Spleen (tissue), 7 donors: ENCODE data around the gene C13orf42.

ENCODE experiments used
- CTCF ChIP-seq, 11 experiments: fragments of 200-600 bp in 7 of 11; fragments of 450-650 bp in 4 of 11; sonication (generic) in 4 of 11; IDR thresholded peaks in 8 of 11; conservative IDR thresholded peaks in 3 of 11; 1 replicate in 7 of 11; 2 replicates in 4 of 11; pipeline versions ENCODE4 v1.4.0 to v1.8.0; 2016 to 2021; ENCODE audit warnings: antibody characterized with exemption in 11 of 11, inconsistent platforms in 4 of 11, mild to moderate bottlenecking in 1 of 11
- POLR2A ChIP-seq, 3 donors: fragments of 450-650 bp; IDR thresholded peaks; one replicate each; pipeline ENCODE4 v1.5.1; 2017; ENCODE audit warnings: antibody characterized with exemption in 3 of 3, mild to moderate bottlenecking in 1 of 3
- donor health status: DM: no; HTN: no; CAD: no; lungs with moderate emphysema.
- donor health status: DM: no; HTN: no; CAD: no.
- donor health status: DM: no; HTN: no; CAD: no.

- TF ChIP-seq CTCF (IDR thresholded peaks at IDR 0.05 in 8 of 11, conservative IDR thresholded peaks at IDR 0.05 in 3 of 11) (no peak), POLR2A (IDR thresholded peaks at IDR 0.05) (no peak)
Measured at GRCh38 chr13:51045451-51045850, 65.6 kb downstream of the C13orf42 start.
